Measurements from ENCODE around the gene ZNF800. TPM values are rescaled to one million over a fixed set of nuclear protein-coding genes. Genes with fewer than 3 reads are reported as not detected.

Gene ZNF800, protein sequence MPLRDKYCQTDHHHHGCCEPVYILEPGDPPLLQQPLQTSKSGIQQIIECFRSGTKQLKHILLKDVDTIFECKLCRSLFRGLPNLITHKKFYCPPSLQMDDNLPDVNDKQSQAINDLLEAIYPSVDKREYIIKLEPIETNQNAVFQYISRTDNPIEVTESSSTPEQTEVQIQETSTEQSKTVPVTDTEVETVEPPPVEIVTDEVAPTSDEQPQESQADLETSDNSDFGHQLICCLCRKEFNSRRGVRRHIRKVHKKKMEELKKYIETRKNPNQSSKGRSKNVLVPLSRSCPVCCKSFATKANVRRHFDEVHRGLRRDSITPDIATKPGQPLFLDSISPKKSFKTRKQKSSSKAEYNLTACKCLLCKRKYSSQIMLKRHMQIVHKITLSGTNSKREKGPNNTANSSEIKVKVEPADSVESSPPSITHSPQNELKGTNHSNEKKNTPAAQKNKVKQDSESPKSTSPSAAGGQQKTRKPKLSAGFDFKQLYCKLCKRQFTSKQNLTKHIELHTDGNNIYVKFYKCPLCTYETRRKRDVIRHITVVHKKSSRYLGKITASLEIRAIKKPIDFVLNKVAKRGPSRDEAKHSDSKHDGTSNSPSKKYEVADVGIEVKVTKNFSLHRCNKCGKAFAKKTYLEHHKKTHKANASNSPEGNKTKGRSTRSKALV
- total RNA-seq = 31.9 TPM

DNA sequence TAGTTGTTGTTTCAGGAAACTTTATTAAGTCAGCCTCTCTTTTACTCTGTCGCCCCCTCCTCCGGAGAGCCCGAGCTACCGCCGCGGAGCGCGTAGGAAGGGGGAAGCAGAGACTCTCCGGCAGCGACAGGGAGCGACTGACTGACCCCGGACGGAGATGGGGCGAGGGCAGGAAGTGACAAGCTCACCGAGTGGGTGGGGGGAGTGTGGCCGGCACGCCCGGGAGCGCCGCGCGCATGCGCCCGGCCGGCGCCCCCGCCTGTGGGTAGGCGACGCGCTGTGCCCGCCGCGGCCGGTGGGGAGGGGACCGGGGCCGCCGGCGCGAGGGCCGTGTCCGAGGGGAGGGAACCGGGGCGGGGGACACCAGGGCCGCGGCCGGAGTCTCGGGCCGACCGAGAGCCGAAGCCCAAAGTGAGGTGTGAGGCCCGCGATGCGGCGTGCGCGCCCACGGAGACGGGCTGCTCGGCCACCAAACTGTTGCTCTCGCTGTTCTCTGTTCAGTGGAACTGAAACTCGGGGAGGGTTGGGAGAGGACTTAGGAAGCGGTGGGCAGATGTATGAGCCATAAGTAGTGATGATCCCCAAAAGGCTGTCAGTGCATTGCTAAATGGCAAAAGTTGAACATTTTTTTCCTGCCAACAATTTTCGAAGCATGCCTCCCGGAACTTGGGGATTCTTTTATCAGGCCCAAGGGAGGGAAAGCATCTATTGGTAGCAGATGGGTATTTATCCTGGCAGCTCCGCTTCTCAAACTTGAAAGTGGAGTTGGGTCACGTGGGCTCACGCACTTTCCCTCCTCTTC is at the start of gene ZNF800:
ZNF800 (minus strand) TSS at position 143 of the 802 bp plus-strand sequence. CDS start 1,151 bp downstream, outside the sequence.
- peak in 1 of 2 donors; percentile 90 for DNase-seq (ENCODE audit: extremely low spot score in 2 of 2)
- TF ChIP-seq POLR2A (IDR thresholded peaks at IDR 0.05) (peak in 1 of 2 donors; percentile 89), CTCF (IDR thresholded peaks at IDR 0.05) (no peak), POLR2AphosphoS5 (IDR thresholded peaks at IDR 0.05; ENCODE audit: insufficient read depth in 1 of 2, low read depth in 1 of 2) (peak; percentile 9 to 90)
- Histone ChIP-seq H3K4me3 (peak within 1 kb of the TSS; percentile 81 to 100), H3K27me3 (no peaks in the 10 kb centered on the region), H3K4me1 (peaks cover 47% of the 10 kb centered on the region), H3K27ac (peak within 1 kb of the TSS; percentile 95), H3K9me3 (no peaks in the 10 kb centered on the region), H3K36me3 (no peaks in the 10 kb centered on the region)
- intact Hi-C loops (cut with DNase I) = no loop called here

DNA sequence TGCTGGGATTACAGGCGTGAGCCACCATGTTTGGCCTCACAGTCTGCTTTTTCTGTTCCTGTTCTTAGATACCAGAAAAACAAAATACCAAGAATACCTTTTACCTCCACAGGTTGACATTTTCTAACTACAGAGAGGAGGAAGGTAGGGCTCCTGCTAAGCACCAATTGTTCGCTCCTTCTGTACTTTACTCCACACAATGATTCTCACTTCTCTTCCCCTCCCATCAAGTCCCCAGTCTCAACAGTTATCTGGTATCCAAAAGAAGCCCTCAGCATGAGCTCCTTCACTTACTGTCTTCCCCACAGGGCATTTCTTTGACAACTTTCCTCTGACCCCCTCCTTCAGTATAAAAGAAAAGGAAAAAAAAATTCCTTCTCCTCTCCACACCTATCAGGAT is 47.7 kb upstream of the ZNF800 start:
- no peaks in the 10 kb centered on the region for H3K27me3 ChIP-seq
- H3K27ac ChIP-seq = no peak overlapping the region
- no peaks in the 10 kb centered on the region for H3K36me3 ChIP-seq
- TF ChIP-seq CTCF (IDR thresholded peaks at IDR 0.05) (no peak), POLR2AphosphoS5 (IDR thresholded peaks at IDR 0.05; ENCODE audit: insufficient read depth in 1 of 2, low read depth in 1 of 2) (no peak), POLR2A (IDR thresholded peaks at IDR 0.05) (no peak)
- no peak overlapping the region for H3K4me3 ChIP-seq
- H3K4me1 ChIP-seq = no peaks in the 10 kb centered on the region
- DNase-seq (ENCODE audit: extremely low spot score in 2 of 2) = no peak
- intact Hi-C loops (cut with DNase I) = no loop called here
- H3K9me3 ChIP-seq = no peaks in the 10 kb centered on the region

DNA sequence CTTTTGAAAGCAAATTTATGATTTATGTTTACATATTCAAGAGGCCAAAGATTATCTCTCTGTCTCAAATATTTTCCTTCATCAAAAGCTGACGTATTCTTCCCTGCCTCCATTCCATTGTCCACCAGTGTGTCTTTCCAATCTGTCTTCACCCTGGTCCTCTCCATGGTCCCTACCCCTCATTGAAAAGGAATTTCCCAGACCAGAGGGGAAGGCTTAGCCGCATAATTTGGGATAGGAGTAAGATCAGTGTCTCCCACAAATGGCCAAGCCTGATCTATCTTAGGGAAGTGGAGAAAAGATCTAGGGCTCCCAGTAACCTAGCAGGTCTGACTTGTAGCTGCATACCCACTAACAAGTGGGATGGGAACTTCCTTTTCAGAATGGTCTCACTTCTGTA is 46.3 kb upstream of the ZNF800 start:
- Histone ChIP-seq H3K36me3 (no peaks in the 10 kb centered on the region), H3K4me1 (no peaks in the 10 kb centered on the region), H3K27ac (no peak overlapping the region), H3K27me3 (no peaks in the 10 kb centered on the region), H3K4me3 (no peak overlapping the region), H3K9me3 (no peaks in the 10 kb centered on the region)
- intact Hi-C loops (cut with DNase I) = no loop called here
- no peak for DNase-seq (ENCODE audit: extremely low spot score in 2 of 2)
- no peak for TF ChIP-seq POLR2A (IDR thresholded peaks at IDR 0.05)
- no peak for TF ChIP-seq POLR2AphosphoS5 (IDR thresholded peaks at IDR 0.05; ENCODE audit: insufficient read depth in 1 of 2, low read depth in 1 of 2)
- TF ChIP-seq CTCF (IDR thresholded peaks at IDR 0.05) = no peak

DNA sequence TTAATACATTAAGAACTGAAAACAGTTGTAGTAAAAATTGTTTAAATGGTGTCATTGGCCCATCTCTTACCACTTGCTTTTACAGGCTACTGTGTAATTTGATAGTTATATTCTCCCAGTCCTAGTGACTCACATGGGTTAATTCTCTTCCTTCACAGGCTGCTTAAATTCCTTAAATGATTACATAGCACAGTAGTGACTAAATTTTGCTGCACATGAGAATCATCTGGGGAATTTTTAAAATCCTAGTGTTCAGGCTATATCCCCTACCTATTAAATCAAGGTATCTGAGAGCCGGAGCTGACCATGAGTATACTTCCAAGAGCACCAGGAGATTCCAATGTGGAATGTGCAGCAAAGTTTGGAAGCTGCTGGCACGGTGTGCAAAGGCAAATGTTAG is 45.3 kb upstream of the ZNF800 start:
- no peak overlapping the region for H3K4me3 ChIP-seq
- H3K4me1 ChIP-seq = no peaks in the 10 kb centered on the region
- H3K27me3 ChIP-seq = no peaks in the 10 kb centered on the region
- intact Hi-C loops (cut with DNase I) = no loop called here
- no peaks in the 10 kb centered on the region for H3K9me3 ChIP-seq
- no peaks in the 10 kb centered on the region for H3K36me3 ChIP-seq
- no peak for DNase-seq (ENCODE audit: extremely low spot score in 2 of 2)
- H3K27ac ChIP-seq = no peak overlapping the region
- TF ChIP-seq POLR2A (IDR thresholded peaks at IDR 0.05) (no peak), CTCF (IDR thresholded peaks at IDR 0.05) (no peak), POLR2AphosphoS5 (IDR thresholded peaks at IDR 0.05; ENCODE audit: insufficient read depth in 1 of 2, low read depth in 1 of 2) (no peak)

Data from vagina (tissue), 2 donors.